Activated gamma-delta T cell treated with Interleukin-2 at 50 U/mL for 16 hours (primary cell): ENCODE measurements around the gene MRPL28.
"Not testable (repeated sequence)": the region's sequence is repeated elsewhere in the genome, so short reads cannot be mapped to it uniquely, and the experiment has no call there.

Source experiments
- DNase-seq: peaks from one replicate; pipeline ENCODE4 v3.0.0-alpha.2; 2020

The MRPL28 gene

DNA sequence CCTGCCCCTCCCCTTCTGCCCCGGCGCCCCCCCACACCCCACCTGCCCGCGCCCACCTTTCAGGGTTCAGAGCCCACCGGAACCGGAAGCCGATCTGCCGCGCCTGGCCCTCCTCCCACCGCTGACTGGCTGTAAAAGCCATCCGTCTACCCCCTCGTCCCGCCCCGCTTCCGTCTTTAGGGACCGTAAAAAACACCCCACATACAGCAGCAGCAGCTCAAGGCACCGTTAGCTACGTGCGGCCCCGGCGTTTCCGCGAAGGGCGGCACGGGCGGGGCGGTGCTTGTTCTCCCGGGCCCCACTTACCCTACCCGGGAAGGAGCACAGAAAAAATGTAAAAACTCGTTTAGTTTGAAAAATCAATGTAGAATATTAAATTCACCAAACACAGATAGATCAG is at the start of gene MRPL28:
MRPL28 (minus strand) TSS at position 96 of the 400 bp plus-strand sequence. CDS start 320 bp downstream, outside the sequence.
- DNase-seq: peak; percentile 93

DNA sequence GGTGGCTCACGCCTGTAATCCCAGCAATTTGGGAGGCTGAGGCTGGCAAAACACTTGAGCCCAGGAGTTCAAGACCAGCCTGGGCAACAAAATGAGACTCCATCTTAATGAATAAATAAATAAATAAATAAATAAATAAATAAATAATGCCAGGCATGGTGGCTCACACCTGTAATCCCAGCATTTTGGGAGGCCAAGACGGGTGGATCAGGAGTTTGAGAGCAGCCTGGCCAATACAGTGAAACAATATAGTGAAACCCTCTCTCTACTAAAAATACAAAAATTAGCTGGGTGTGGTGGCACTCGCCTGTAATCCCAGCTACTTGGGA is 44.8 kb upstream of the MRPL28 start:
- not testable (repeated sequence) for DNase-seq

DNA sequence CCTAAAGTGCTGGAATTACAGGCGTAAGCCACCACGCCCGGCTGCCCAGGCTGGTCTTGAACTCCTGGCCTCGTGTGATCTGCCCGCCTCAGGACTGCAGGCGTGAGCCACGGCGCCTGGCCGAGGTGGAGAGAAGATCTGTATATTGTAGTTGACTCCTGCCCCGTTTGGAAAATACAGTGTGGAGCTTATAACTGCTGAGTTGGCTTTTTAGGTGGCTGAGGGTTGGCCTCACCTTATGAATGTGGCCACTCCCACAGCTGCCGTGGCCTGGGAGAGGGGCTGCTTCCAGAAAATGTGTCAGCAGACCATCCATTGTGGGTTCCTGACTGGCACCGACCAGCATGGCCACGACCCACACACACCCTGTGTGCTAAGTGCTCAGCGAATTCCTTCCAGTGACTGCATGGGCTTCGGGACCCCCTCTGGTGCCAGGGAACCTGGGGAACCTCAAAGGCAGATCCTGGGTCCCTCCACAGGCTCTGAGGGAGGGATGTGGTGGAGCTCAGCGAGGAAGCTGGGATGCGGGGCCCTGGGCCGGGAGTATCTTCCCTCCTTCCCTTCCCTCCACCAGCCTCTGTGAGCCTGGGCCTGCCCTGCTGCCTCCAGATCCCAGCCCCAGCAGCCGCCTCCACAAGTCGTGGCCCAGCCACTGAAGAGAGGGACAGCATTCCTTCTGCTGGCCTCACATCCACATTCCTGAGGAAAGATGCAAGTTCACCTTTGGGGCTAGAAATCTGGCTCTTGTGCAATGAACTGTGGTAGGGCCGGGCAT is 44.2 kb upstream of the MRPL28 start:
- no peak for DNase-seq

DNA sequence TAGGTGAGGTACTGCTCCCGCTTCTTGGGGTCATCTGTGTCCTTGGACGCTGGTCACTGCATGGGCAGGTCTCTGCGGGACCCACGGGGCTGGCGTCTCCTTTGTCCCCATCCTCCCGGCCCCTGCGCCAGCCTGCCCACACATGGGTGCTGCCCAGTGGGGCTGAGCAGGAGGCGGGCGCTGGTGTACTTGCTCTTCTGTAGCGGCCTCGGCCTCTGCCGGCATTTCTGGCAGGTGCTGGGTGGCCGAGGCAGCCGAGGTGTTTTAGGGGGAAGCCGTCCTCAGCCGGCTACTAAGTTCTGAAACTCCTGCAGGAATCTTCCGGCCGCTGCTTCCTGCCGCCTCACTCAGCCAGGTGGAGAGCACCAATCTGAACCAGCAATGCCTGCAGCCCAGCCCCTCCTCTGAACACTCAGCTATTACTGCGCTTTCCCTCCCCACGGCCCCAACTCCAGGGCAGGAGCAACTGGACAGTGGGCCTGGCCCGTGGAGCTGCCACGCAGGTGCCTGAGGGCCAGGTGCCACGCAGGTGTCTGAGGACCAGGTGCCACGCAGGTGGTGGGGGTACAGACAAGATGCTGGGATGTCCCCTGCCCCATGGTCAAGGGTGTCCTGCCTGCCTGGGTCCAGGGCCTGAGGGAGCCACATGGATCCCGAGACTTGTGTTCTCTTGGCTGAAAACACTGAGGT is 41.4 kb upstream of the MRPL28 start:
- DNase-seq: no peak

DNA sequence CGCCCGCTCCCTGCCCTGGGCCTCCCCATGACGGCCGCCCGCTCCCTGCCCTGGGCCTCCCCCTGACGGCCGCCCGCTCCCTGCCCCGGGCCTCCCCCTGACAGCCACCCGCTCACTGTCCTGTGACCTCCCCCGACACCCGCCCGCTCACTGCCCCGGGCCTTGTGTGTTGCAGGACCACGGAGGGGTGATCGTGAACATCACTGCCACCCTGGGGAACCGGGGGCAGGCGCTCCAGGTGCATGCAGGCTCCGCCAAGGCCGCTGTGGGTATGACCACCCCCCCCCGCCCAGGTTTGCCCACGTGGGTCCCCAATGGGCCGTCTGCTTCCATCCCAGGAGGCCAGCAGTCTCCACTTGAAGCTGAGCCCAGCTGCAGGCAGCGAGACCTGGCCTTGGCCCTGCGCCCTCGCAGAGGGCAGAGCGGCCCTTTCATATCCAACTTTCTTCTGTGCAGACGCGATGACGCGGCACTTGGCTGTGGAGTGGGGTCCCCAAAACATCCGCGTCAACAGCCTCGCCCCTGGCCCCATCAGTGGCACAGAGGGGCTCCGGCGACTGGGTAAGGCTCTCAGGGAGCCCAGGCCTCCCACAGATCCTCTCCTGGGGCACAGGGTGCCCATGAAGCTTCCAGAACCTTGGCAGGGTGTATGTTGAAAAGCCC is 40.3 kb upstream of the MRPL28 start:
- DNase-seq: no peak

DNA sequence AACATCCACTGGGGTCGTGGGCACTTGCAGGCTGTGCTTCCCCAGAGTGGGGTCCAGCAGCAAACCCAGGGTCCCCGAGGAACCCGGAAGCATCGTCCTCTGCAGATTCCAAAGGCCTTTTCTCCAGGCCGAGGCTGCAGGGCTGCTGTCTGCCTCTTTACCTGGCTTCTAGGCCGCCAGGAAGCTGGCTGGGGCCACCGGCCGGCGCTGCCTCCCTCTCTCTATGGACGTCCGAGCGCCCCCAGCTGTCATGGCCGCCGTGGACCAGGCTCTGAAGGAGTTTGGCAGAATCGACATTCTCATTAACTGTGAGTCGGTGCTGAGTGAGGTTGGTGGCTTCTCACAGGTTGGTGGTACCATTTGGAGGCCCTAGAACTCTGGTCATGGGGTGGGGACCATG is 36.9 kb upstream of the MRPL28 start:
- DNase-seq: no peak

DNA sequence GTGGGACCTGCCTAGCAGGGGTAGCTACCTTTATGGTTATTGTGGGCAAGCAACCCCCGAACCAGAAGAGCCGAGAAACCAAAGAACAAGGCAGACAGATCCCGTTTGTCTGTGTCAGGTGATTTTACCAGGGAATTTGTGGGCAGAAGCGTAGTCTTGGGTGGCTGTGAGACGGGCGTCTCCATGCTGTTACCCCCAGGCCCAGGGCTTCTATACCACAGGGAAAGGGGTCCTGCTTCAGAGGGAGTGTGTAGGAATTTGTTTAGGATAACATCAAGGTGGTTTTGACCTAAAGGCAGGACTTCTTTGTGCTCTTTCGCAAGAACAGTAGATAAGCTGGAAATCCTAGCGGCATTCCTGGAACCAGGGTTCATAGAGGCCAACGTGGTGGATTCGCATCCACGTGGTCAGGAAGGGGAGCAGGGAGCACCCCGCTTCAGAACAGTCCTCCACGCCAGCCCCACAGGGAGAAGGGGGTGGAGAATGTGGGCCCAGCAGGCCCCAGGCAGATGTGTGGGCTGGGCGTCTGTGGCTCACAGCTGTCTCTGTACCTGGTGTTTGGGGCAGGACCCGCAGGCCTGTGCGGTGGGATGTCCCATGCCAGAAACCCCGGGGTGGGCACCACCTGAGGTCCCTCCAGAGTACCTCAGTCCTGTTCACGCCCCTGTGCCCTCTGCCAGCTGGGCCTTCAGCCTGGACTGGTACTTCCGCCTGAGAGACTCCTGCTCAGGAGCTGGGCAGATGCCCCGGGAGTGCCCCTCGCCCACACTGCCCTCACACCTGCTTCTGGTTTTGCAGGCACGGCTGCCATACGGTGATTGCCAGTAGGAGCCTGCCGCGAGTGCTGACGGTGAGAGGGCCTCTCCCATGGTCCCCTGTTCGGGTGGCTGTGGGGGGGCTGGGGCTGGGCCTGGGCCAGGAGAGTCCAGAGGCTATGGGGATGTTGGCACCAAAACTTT is 35.5 kb upstream of the MRPL28 start:
- DNase-seq: no peak

DNA sequence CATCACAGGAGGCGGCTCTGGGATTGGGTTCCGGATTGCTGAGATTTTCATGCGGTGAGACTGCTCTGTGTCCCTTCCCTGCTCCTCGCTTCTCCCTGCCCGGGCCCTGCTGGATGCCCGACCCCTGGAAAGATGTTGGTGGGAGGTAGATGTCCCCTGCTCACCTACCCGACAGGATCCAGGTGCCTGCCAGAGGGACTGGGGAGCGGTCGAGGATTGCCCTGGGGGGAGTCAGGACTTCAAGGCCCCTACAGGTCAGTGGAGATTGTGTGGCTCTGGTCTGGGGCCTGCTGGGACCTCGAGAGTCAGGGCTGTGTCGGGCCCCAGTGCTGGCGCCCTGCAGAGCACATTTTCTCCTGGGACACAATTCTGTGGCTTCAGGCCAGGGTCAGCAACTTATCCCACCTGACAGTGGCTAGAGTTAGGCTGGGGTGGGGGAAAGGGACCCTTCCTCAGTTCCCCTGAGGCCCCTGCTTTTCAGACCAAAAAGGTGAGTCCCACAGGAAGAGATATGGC is 34.7 kb upstream of the MRPL28 start:
- DNase-seq: no peak

DNA sequence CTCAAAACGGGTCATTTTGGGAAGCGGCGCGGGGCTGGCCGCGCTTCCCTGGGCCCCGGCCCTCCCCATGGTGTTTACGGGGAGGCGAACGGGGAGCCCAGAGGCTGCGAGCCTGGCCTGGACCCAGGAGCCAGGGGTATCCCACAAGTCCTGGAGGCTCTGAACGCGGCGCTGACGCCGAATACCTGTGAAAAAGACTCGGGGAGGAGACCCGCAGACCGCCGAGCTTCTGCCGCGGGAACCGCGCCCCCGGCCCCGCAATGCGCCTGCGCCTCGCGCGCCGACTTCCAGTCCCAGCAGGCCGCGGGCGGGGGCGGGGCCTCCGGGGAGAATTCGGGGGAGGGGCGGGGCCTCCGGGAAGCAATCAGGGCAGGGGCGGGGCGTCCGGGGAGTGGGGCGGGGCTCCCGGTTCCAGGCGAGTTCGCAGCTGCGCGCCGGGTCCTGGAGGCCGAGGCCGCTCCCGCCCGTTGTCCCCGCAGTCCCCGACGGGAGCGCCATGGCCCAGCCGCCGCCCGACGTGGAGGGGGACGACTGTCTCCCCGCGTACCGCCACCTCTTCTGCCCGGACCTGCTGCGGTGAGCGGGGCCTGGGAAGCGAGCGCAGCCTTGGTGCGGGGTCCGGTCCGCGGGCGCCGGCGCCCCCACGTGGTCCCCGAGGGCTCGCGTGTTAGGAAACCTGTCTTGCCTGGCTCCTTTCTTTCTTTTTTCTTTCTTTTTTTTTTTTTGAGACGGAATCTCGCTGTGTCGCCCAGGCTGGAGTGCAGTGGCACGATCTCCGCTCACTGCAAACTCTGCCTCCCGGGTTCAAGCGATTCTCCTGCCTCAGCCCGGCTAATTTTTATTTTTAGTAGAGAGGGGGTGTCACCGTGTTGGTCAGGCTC is 31.4 kb upstream of the MRPL28 start, which contains the start of gene DECR2:
DECR2 (plus strand) TSS at position 418 of the 881 bp plus-strand sequence; CDS start at position 497, 79 bp downstream.
- peak; percentile 99 for DNase-seq

DNA sequence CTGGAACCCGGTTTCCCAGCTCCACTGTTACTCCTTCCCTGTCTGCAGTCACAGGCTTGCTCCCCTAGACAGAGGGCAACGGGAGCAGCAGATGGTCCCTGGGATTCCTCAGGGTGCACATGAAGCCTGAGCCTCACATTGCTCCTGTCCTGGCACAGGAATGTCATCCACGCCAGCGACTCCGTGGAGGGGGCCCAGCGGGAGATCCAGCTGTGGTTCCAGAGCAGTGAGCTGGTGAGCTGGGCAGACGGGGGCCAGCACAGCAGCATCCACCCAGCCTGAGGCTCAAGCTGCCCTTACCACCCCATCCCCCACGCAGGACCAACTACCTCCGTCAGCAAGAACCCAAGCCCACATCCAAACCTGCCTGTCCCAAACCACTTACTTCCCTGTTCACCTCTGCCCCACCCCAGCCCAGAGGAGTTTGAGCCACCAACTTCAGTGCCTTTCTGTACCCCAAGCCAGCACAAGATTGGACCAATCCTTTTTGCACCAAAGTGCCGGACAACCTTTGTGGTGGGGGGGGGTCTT is 29.8 kb upstream of the MRPL28 start:
- DNase-seq: no peak

DNA sequence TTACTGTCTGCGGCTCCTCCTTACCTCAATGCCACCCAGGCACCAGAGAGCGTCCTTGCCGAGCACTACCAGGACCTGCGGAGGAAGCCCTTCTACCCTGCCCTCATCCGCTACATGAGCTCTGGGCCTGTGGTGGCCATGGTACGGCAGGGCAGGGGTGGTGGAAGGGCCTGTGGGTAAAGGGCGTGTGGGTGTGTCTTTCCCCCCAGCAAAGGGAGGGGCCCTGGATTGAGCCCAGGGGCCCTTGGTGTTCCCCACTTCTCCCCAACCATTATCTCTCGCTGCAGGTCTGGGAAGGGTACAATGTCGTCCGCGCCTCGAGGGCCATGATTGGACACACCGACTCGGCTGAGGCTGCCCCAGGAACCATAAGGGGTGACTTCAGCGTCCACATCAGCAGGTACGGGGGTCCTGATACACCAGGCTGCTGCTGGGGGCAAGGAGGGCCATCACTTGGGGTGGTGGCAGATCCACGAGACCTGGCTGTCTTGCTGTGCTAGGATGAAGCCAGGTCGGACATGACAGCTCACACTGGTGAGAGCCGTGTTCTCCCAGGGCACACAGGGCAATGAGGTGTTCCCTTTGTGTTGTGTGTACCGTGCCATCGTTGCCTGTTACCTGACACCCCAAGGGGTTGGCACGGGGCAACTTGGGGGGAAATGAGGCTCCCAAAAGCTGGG is 29.1 kb upstream of the MRPL28 start:
- DNase-seq: no peak

DNA sequence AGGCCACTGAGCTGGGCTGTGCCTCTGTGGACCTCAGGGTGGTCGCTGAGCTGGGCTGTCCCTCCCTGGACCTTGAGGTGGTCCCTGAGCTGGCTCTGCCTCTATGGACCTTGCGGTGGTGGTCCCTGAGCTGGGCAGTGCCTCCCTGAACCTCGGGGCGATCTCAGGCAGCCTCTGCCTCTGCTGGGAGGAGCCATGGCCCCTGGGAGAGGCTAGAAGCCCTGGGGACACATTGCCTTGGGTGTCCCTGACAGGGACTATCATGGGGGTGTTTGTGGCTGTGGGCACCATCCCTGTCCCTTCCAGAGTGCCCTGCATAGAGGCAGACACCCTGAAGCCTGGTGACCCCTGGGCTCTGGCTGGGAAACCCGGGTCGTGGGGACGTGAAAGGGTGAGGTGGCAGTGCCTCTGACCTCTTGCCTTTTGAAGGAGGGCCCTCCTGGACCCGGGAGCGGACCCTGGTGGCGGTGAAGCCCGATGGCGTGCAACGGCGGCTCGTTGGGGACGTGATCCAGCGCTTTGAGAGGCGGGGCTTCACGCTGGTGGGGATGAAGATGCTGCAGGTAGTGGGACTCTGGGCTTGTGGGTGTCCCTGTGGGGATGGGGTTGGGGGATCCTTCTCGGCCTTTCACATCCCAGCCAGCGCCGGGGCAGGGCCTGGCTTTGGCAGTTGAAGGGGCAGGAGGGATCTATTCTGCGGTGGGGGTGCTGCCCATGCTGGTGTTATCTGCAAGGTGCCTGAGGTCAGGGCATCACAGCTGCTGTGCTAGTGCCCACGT is 28.4 kb upstream of the MRPL28 start:
- DNase-seq: no peak

DNA sequence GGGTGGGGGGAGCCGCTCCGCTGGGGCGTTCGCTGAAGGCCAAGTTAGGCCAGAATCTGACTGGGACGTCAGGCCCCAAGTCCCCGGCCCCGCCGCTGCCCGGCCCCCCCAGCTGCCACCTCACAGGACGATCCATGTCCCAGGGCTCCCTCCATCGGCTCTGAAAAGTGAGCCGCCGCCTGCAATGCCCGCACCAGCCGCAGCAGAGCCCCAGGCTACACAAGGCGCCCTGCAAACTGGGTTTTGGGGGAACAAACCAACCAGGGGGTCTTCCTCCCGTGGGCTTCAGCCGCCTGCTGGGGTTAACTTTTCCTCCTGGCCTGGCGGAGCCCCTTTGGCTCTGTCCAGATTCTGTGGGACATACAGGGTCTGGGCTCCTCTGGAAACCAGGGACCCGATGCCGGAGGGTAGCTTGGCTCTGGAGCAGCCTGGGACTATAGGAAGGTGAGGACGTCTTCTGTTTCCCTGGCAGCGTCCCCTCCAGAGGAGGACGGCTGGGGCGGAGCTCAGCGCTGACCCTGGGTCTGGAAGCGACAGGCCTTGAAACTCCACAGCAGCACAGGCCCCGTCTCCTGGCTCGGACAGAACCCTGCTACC is 27.5 kb upstream of the MRPL28 start:
- DNase-seq: no peak

DNA sequence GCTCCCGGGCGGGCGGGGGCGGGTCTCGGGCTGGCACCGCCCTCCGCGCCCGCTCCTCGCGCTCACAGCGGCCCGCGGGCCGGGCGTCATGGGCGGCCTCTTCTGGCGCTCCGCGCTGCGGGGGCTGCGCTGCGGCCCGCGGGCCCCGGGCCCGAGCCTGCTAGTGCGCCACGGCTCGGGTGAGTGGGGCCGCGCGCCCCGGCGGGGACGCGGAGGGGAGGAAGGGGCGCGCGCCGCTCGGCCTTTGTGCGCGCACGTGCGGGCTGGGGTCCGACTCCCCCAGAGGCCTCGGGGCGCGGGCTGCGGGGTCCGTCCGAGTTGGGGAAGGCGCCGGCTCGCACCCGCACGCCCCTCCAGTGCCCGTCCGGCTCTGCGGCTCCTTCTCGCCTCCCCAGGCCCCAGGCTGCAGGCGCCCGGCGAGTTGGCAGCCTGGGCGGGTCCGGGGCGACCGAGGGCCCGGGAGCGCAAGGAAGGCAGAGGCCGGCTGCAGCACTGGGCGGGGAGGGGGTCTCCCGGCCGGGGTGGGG is 26.9 kb upstream of the MRPL28 start, which contains the start of gene NME4:
NME4 (plus strand) TSS at position 65 of the 527 bp plus-strand sequence; CDS start at position 89, 24 bp downstream.
- DNase-seq: no peak

DNA sequence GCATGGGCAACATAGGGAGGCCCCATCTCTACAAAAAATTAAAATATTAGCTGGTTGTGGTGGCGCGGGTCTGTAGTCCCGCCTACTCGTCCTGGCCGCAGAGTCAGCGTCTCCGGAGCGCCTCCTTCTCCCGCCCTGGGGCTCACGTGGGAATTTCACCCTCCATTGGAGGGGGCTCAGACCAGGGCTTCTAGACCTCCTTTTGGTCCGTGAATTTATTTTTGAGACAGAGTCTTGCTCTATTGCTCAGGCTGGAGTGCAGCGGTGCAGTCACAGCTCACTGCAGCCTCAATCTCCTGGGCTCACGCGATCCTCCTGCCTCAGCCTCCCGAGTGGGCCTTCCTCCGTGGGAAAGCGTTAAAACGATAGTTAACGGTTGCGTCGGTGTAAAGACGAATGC is 26.3 kb upstream of the MRPL28 start:
- no peak for DNase-seq

DNA sequence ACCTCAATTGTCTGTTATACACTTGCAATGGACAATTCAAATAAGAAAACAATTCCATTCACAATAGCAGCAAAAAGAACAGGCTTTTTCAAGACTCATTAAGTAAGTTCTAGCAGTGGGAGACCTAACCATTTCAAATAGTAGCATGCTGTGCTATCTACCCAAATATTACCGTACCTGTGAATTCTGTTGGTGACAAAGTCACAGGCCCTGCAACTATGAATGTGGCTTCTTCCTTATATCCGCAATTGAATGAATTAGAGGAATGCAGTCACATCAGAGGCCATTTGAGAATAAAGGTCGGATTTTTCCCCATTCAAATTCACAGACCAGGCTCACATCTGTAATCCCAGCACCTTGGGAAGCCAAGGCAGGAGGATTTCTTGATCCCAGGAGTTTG is 25.9 kb upstream of the MRPL28 start:
- DNase-seq: no peak

DNA sequence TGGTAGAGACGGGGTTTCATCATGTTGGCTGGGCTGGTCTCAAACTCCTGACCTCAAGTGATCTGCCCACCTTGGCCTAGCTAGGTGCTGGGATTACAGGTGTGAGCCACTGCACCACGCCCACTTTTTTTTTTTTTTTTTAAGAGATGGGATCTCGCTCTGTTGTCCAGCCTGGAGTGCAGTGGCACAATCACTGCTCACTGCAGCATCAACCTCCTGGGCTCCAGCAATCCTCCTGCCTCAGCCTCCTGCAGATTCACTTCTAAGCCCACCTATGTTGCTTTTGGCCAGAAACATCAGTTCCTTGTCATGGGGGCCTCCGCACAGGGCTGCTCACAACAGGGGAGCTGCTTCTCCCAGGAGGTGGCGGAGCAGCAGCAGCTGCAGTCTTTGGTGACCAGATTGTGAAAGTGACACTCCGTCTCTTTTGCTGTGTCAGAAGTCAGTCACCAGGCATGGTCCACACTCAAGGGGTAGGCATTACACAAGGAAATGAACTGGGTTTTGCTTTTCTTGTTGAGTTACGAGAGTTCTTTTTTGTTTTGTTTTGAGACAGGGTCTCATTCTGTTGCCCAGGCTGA is 22.2 kb upstream of the MRPL28 start:
- peak; percentile 53 for DNase-seq

DNA sequence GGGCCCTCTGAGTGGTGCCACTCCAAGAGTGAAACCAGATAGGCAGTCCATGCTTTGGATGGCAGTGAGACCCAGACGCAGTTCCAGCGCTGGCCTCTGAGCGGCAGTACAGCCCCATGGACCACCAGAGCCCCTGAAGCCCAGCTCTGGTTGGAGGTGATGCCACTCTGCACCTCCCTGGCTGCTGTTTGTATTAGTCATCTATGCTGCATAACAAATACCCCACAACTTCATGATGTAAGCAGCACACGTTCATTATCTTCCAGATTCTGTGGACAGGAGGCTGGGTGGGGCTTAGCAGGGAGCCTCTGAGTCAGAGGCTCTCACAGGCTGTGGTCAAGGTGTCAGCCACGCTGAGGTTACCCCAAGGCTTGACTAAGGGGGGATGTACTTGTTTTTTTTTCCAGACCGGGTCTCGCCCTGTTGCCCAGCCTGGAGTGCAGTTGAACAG is 21.6 kb upstream of the MRPL28 start:
- DNase-seq: peak; percentile 83
